Measurements from ENCODE around the gene NAA80. TPM values are rescaled to one million over a fixed set of nuclear protein-coding genes. Genes with fewer than 3 reads are reported as not detected.
A peak's percentile ranks its signal among the peaks of the same experiment; 100 is the strongest.
"Not testable (repeated sequence)": the region's sequence is repeated elsewhere in the genome, so short reads cannot be mapped to it uniquely, and the experiment has no call there.

NAA80 gene
- total RNA-seq, 1 experiment from 2014 or later = 15.3 TPM

GRCh38 chr3:50271314-50271936, 27.8 kb downstream of the NAA80 start:
- DNase-seq (ENCODE audit: low spot score) = no peak

- no peak for DNase-seq (ENCODE audit: low spot score)
These were observed 28.6 kb downstream of the NAA80 start for GRCh38 chr3:50270422-50271224.

- no peak for DNase-seq (ENCODE audit: low spot score)
These were observed 29.2 kb downstream of the NAA80 start for GRCh38 chr3:50269977-50270413.

- no peak for DNase-seq (ENCODE audit: low spot score)
These were observed 29.7 kb downstream of the NAA80 start for GRCh38 chr3:50269460-50269859.

GRCh38 chr3:50268703-50269451, 30.3 kb downstream of the NAA80 start, which contains the start of gene SEMA3B:
TSS of gene SEMA3B (plus strand) at chr3:50269147. CDS start at chr3:50269241, 94 bp downstream.
- DNase-seq (ENCODE audit: low spot score) = peak; percentile 72

- DNase-seq (ENCODE audit: low spot score) = no peak
These were observed 30.9 kb downstream of the NAA80 start for GRCh38 chr3:50268276-50268675.

- no peak for DNase-seq (ENCODE audit: low spot score)
These were observed 31.8 kb downstream of the NAA80 start for GRCh38 chr3:50267280-50267913.

- no peak for DNase-seq (ENCODE audit: low spot score)
These were observed 32.4 kb downstream of the NAA80 start for GRCh38 chr3:50266836-50267235.

- DNase-seq (ENCODE audit: low spot score) = no peak
These were observed 33.2 kb downstream of the NAA80 start for GRCh38 chr3:50266017-50266416.

- DNase-seq (ENCODE audit: low spot score) = no peak
These were observed 33.6 kb downstream of the NAA80 start for GRCh38 chr3:50265571-50265970.

- peak; percentile 73 for DNase-seq (ENCODE audit: low spot score)
These were observed 34.2 kb downstream of the NAA80 start for GRCh38 chr3:50264964-50265485.

GRCh38 chr3:50264383-50264963, 34.7 kb downstream of the NAA80 start:
- DNase-seq (ENCODE audit: low spot score) = peak; percentile 83

- DNase-seq (ENCODE audit: low spot score) = no peak
These were observed 35.5 kb downstream of the NAA80 start for GRCh38 chr3:50263478-50264382.

GRCh38 chr3:50262778-50263177, 36.4 kb downstream of the NAA80 start:
- DNase-seq (ENCODE audit: low spot score) = no peak

GRCh38 chr3:50262200-50262599, 37.0 kb downstream of the NAA80 start:
- not testable (repeated sequence) for DNase-seq (ENCODE audit: low spot score)

- no peak for DNase-seq (ENCODE audit: low spot score)
These were observed 37.7 kb downstream of the NAA80 start for GRCh38 chr3:50261505-50261904.

- no peak for DNase-seq (ENCODE audit: low spot score)
These were observed 38.2 kb downstream of the NAA80 start for GRCh38 chr3:50260942-50261441.

GRCh38 chr3:50260027-50260941, 38.9 kb downstream of the NAA80 start:
- peak; percentile 82 for DNase-seq (ENCODE audit: low spot score)

Data from HT-29 (cell line).